PC-9 (cell line): ENCODE results near the gene UBTD1. TPM values are rescaled to one million over a fixed set of nuclear protein-coding genes. Genes with fewer than 3 reads are reported as not detected.

ENCODE experiments used
- BruUV-seq: library from RNA; stranded (reverse); fragments of 400-500 nt; replicated peaks from 2 replicates; lab custom pipeline; 2021; lab: Mats Ljungman, UMichigan
- CTCF ChIA-PET: fragments of 300-600 bp; sonication (Branson Sonifier 250); formaldehyde crosslinking; loops from one replicate; lab custom pipeline; 2022; ENCODE audit warnings: antibody characterized with exemption; lab: Charles Lee
- POLR2A ChIA-PET: fragments of 300-600 bp; sonication (Branson Sonifier 250); formaldehyde crosslinking; loops from one replicate; lab custom pipeline; 2022; ENCODE audit warnings: antibody characterized with exemption; ENCODE audit not compliant: unreplicated experiment; lab: Charles Lee
- DNase-seq, 2 experiments: peaks; one replicate each; pipeline versions ENCODE4 v3.0.0 to v3.0.0-alpha.2; 2015 to 2022; ENCODE audit warnings: mixed read lengths in 1 of 2
- H2AFZ ChIP-seq: fragments of 200-600 bp; sonication (generic); 2 replicates; pipeline ENCODE4 v1.8.1; 2017; ENCODE audit warnings: antibody characterized with exemption
- H3F3A ChIP-seq: fragments of 200-600 bp; sonication (generic); 2 replicates; pipeline ENCODE4 v1.8.1; 2017; ENCODE audit warnings: antibody characterized with exemption, mild to moderate bottlenecking, low read depth; ENCODE audit not compliant: insufficient read depth
- H3K27ac ChIP-seq: fragments of 200-600 bp; sonication (generic); 2 replicates; pipeline ENCODE4 v1.6.1; 2016; ENCODE audit warnings: mixed run types
- H3K27me3 ChIP-seq: fragments of 200-600 bp; sonication (generic); 2 replicates; pipeline ENCODE4 v1.6.1; 2016; ENCODE audit warnings: low read depth, mixed run types; ENCODE audit not compliant: insufficient read depth
- H3K36me3 ChIP-seq: fragments of 200-600 bp; sonication (generic); 2 replicates; pipeline ENCODE4 v1.6.1; 2016; ENCODE audit warnings: low read depth, mixed run types
- H3K4me1 ChIP-seq: fragments of 200-600 bp; sonication (generic); replicated peaks from 2 replicates; pipeline ENCODE4 v1.6.1; 2016; ENCODE audit warnings: mixed run types; ENCODE audit not compliant: insufficient read depth
- H3K4me2 ChIP-seq: fragments of 200-600 bp; sonication (generic); 2 replicates; pipeline ENCODE4 v1.6.1; 2017; ENCODE audit warnings: mixed run types
- H3K4me3 ChIP-seq: fragments of 200-600 bp; sonication (generic); 2 replicates; pipeline ENCODE4 v1.6.1; 2016; ENCODE audit warnings: mixed run types
- H3K79me2 ChIP-seq: fragments of 200-600 bp; sonication (generic); 2 replicates; pipeline ENCODE4 v1.6.1; 2017; ENCODE audit warnings: low read depth, mixed run types
- H3K9me2 ChIP-seq: fragments of 200-600 bp; sonication (generic); 2 replicates; pipeline ENCODE4 v1.8.1; 2017; ENCODE audit warnings: mild to moderate bottlenecking; ENCODE audit not compliant: insufficient read depth
- H3K9me3 ChIP-seq: fragments of 200-600 bp; sonication (generic); 2 replicates; pipeline ENCODE4 v1.8.1; 2016; ENCODE audit warnings: low read depth; ENCODE audit not compliant: insufficient read depth
- H4K20me1 ChIP-seq: fragments of 200-600 bp; sonication (generic); 2 replicates; pipeline ENCODE4 v1.8.1; 2017; ENCODE audit not compliant: insufficient read depth
- CTCF ChIP-seq: fragments of 200-600 bp; sonication (generic); conservative IDR thresholded peaks from 2 replicates; pipeline ENCODE4 v1.6.1; 2017; ENCODE audit warnings: mixed run types, antibody characterized with exemption, mild to moderate bottlenecking, moderate library complexity
- EZH2 ChIP-seq: fragments of 200-600 bp; sonication (generic); IDR thresholded peaks from 2 replicates; pipeline ENCODE4 v1.8.0; 2017; ENCODE audit warnings: antibody characterized with exemption, low read depth
- intact Hi-C: fragments of 100-400 bp; cut with micrococcal nuclease; formaldehyde crosslinking; loops from one replicate; pipeline ENCODE4 v1.10.0; 2022; ENCODE audit not compliant: unreplicated experiment
- total RNA-seq: library from RNA; stranded (reverse); gene quantifications from 2 replicates; pipeline ENCODE4 v1.2.3, GENCODE V29; 2021

The UBTD1 gene
- total RNA-seq, 1 experiment from 2014 or later: 17.1 TPM

GRCh38 chr10:97505152-97505551, 6.4 kb downstream of the UBTD1 start:
- no peak overlapping the region for H3K4me3 ChIP-seq
- H3K4me1 ChIP-seq: peaks cover 3% of the 10 kb centered on the region
- ChIA-PET CTCF (no interaction called here), POLR2A (no interaction called here)
- H2AFZ ChIP-seq: no peak overlapping the region
- H3K79me2 ChIP-seq: peaks cover 8% of the 10 kb centered on the region
- H3F3A ChIP-seq: no peaks in the 10 kb centered on the region
- TF ChIP-seq CTCF: no peak
- no peak for TF ChIP-seq EZH2
- no peaks in the 10 kb centered on the region for H3K27me3 ChIP-seq
- H3K36me3 ChIP-seq: no peaks in the 10 kb centered on the region
- H3K4me2 ChIP-seq: no peak overlapping the region
- no peaks in the 10 kb centered on the region for H3K9me2 ChIP-seq
- BruUV-seq: no TSS peak
- intact Hi-C loops: no loop called here
- no peak overlapping the region for H3K27ac ChIP-seq
- no peaks in the 10 kb centered on the region for H4K20me1 ChIP-seq
- H3K9me3 ChIP-seq: no peaks in the 10 kb centered on the region
- no peak for DNase-seq

GRCh38 chr10:97506199-97506991, 7.7 kb downstream of the UBTD1 start:
- no peaks in the 10 kb centered on the region for H4K20me1 ChIP-seq
- no peak overlapping the region for H3K4me2 ChIP-seq
- no peak overlapping the region for H3K27ac ChIP-seq
- no peaks in the 10 kb centered on the region for H3K27me3 ChIP-seq
- intact Hi-C loops: no loop called here
- no peaks in the 10 kb centered on the region for H3F3A ChIP-seq
- no peaks in the 10 kb centered on the region for H3K9me2 ChIP-seq
- no TSS peak for BruUV-seq
- no peak for DNase-seq
- H3K36me3 ChIP-seq: no peaks in the 10 kb centered on the region
- POLR2A ChIA-PET: no interaction called here
- H3K4me1 ChIP-seq: no peaks in the 10 kb centered on the region
- H3K4me3 ChIP-seq: no peak overlapping the region
- H2AFZ ChIP-seq: no peak overlapping the region
- H3K79me2 ChIP-seq: no peaks in the 10 kb centered on the region
- no peak for TF ChIP-seq EZH2
- no peak for TF ChIP-seq CTCF
- CTCF ChIA-PET: no interaction called here
- H3K9me3 ChIP-seq: no peaks in the 10 kb centered on the region

- no peak for DNase-seq
- Histone ChIP-seq H4K20me1 (no peaks in the 10 kb centered on the region), H3K4me2 (no peak overlapping the region), H3K27me3 (no peaks in the 10 kb centered on the region), H3K9me2 (no peaks in the 10 kb centered on the region), H3K27ac (no peak overlapping the region), H2AFZ (no peak overlapping the region), H3K4me1 (no peaks in the 10 kb centered on the region), H3K79me2 (no peaks in the 10 kb centered on the region), H3K4me3 (no peak overlapping the region), H3F3A (no peaks in the 10 kb centered on the region), H3K36me3 (no peaks in the 10 kb centered on the region), H3K9me3 (no peaks in the 10 kb centered on the region)
- ChIA-PET CTCF (no interaction called here), POLR2A (no interaction called here)
- no TSS peak for BruUV-seq
- intact Hi-C loops: no loop called here
- no peak for TF ChIP-seq EZH2
These were observed 9.6 kb downstream of the UBTD1 start for GRCh38 chr10:97508342-97508741.
